NCI-H510A (cell line): ENCODE results near the gene ATRNL1.

Experiments
- DNase-seq: peaks from one replicate; lab custom pipeline; 2025; lab: John Stamatoyannopoulos, UW

ATRNL1 gene

GRCh38 chr10:115845921-115846320 is 752.8 kb downstream of the ATRNL1 start:
- DNase-seq: no peak

GRCh38 chr10:115846528-115846927 is 753.4 kb downstream of the ATRNL1 start:
- no peak for DNase-seq

- DNase-seq: no peak
Observed at GRCh38 chr10:115849197-115849596, 756.0 kb downstream of the ATRNL1 start.

GRCh38 chr10:115850666-115851065 is 757.5 kb downstream of the ATRNL1 start:
- DNase-seq: no peak

- no peak for DNase-seq
Observed at GRCh38 chr10:115851695-115852094, 758.5 kb downstream of the ATRNL1 start.

DNA sequence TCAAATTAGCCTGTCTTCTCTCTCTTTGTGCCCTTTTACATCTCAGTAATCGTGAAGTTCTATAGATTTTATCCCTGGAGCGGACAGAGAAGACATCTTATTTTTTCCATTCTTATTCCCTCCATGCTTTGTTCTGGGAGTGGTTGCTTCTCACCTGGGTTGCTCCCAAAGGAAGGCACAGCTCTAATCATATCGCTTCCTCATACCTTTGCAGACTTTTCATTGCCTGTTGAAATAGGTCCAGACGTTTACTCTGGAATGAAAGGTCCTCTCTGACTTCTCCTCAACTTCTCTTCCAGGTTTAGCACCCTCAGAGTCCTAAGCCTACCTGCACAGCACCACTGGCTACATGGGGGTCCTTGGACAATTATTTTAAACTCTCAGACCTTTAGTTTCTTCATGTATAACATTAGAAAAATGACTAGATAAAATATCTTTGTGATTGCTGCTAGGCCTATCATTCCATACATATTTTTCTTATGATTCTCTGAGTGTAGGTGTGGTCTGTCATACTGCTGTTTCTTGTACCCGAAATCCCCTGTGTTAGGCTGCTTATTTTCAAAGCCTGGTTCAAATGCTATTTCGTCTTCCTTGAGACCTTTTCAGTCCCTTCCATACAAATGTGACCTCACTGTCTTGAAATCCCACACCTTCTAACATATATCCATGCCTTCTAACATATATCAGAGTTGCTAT is 761.7 kb downstream of the ATRNL1 start:
- DNase-seq: no peak

- DNase-seq: no peak
Observed at GRCh38 chr10:115856580-115856979, 763.4 kb downstream of the ATRNL1 start.

DNA sequence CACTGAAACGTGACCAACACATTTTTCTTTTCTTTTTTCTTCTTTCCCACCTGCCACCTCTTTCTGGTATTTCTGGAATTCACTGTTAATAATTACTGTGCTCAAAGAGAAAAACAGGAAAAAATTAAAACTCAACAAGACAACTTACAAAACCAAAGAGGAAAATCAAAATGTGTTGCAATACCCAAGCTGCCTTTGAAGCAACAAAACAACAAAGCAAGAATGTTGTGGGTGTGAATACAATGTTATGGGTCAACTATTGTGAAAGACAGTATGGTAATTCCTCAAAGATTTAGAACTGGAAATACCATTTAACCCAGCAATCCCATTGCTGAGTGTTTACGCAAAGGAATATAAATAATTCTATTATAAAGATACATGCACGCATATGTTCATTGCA is 764.7 kb downstream of the ATRNL1 start:
- no peak for DNase-seq

DNA sequence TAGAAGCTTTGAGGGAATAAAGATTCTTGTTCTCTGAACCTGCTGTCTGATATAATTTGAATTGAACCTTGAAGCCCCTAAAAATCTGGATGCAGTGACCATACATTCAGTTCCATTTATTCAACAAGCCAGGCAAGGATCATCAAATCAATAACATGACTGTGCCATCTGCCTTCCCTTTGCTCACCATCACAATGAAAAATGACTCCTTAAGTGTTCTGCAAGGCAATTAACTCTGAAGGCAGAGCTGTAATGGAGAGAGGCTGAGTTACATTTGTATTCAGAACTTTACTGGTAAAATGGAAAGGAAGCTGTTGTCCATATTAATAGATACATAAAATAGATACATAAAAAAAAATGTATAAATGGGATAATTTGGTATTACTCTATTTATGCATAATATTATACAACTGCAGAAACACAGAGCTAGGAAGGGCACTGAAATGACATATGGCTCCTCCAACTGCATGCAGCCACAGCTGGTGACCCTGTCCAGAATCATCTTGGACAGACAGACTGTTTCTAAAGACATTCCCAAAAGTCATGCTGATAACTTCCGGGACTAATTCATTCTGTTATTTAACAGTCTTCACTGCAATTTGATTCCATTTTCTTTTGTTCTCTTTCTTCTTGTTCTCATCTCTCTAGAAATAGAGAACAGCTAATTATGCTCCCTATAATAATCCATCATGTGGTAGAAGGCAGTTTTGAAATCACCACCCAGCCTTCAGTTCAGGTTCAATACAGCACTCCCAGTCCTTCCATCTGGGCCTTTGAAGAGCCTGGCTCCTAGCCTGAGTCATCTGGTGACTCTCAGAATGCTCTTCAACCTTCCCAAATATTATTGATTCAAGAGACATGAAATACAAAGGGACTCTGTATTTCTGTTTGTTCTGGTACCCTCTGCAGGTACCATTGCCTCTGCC is 767.3 kb downstream of the ATRNL1 start:
- DNase-seq: no peak

- DNase-seq: no peak
Observed at GRCh38 chr10:115861455-115861854, 768.3 kb downstream of the ATRNL1 start.

DNA sequence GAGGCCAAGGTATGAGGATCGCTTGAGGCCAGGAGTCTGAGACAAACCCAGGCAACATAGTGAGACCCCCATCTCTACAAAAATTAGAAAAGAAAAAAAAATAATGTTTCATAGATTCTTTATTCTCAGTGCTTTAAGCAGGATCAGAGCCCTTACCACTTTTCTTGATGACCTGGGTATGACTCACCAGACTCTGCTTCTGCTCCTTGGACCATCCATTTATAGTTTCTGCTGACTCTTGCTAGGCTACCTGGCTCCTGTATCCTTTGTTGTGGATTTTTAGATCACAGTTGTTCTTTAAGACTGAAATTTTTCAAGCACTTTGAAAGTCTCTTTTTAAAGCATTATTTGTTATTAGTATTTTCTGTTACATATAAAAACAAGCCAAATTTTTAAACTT is 768.7 kb downstream of the ATRNL1 start:
- DNase-seq: no peak

- DNase-seq: no peak
Observed at GRCh38 chr10:115866174-115866573, 773.0 kb downstream of the ATRNL1 start.

DNA sequence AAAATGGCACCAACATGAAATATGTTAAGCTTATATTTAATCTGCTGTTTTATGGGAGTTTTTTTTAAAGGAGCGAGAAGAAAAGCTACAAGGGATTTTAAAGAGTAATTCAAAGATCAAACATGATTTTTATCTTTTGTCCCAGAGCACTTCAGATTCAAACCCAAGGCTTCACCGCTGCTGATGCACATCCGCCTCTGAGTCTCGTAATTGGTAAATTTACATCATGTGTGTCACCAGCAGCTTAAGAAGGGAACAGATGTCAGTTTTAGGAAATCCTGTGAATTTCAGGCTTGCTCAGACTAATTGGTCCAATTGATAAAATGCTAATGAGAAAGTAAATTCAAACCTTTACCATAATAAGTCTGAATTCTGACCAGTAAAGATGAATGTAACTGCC is 773.5 kb downstream of the ATRNL1 start:
- DNase-seq: no peak

DNA sequence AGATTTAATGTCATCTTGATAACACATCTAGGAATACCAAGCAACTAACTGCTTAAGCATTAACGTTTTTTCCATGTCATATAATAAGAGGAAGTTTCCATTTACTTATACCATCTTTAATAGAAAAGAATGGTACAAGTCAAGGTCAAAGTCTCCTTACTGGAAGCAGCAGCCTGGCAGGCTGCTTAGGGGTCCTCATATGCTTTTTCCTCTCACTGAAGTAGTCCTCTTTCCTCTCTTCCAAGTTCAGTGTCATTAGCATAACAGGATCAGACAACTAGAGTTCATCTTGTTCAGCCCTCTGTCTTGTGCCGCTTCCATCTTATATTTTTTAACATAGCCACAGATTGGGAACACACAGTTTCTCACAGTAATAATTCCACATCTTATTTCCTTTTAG is 774.1 kb downstream of the ATRNL1 start:
- no peak for DNase-seq

- no peak for DNase-seq
Observed at GRCh38 chr10:115871855-115872254, 778.7 kb downstream of the ATRNL1 start.

DNA sequence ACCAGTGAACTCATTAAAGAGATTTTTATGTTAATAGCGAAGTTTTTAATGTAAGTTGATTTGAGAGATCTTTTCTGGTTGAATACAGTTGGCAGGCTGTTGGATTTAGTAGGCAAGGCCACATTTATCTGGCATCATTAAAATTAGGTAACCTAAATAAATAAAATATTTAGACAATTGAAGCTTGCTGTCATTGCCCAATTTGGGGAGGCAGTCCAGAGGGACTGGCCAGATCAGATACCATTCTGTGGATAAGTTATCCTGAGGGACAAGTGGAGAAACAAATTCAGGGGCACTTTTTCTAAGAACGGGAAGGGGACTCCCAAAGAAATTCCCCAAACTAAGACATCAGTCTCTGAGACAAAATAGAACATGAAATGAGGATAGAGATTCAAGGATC is 782.0 kb downstream of the ATRNL1 start:
- no peak for DNase-seq

- DNase-seq: no peak
Observed at GRCh38 chr10:115879372-115880089, 786.4 kb downstream of the ATRNL1 start.

GRCh38 chr10:115882021-115882420 is 788.9 kb downstream of the ATRNL1 start:
- no peak for DNase-seq

DNA sequence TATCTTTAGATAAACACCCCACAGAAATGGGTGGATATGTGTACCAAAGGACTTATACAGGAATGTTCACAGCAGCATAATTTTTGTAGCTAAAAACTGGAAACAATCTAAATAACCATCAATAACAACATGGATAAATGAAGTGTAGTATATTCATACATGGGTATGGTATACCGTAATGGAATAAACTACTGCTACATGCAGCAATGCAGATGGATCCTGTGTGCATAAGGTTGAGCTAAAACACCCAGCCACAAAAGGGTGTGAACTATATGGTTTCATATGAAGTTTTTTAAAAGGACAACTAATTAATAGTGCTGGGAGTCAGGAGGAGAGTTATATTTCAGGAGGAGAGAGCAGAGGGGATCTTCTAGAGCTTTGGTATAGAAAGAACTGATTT is 790.2 kb downstream of the ATRNL1 start:
- DNase-seq: no peak

DNA sequence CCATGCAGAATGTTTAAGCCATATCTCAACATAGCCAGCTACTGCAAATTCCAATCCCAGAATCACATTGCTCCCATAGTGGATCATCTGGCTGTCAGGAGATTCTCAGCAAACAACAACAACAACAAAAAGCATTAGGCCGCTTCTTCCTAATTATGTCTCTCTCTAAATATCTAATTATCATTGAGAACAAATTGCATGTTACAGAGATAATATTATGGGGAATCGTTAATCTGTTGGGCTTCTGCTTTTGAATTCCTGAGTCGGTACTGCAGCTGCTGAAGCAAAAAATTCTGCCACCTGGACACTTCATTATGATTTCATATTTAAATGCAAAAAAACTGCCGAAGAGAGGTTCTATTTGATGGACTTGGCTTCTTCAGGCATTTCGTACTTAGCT is 791.2 kb downstream of the ATRNL1 start:
- no peak for DNase-seq

DNA sequence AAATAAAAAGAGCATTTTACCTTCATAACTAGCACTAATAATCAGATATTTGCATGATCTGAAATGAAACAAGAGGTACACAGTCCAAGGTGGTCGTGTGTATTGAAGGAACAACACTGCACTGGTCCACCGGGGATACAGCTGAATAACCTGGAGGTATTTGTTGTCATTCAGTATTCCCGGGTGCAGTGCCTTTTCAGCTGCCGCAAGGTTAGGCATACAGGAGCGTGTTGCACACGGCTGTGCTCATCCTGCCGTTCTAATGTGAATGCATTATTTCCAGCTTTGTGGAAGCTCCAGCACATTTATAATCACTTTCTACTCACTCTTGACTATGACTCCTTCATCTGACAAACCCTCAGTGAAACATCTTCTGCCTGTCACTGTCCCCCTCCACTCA is 802.0 kb downstream of the ATRNL1 start:
- DNase-seq: no peak

DNA sequence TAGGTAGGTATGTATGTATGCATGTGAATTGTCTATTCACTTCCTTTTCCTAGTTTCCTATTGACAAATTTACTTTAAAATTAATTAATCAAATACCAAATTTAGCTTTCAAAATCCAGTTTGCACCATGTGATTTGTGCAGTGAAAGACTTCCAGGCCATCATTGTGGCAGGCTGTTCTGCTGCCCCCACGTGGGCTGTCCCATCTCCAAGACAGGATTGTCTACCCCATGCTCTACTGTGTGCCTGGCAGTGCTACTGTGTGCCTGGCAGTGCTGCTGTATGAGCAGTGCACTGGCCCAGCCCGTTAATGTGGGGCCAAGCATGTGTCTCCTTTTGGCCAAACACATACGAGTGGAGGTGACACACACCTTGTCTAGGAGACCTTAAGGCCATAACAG is 805.1 kb downstream of the ATRNL1 start:
- no peak for DNase-seq

GRCh38 chr10:115902596-115902995 is 809.4 kb downstream of the ATRNL1 start:
- DNase-seq: no peak
